Kidney tubule cell (primary cell): Measurements from ENCODE around the gene CAST.

Experiments used
- DNase-seq: peaks from one replicate; pipeline ENCODE4 v3.0.0-alpha.2; 2018; ENCODE audit warnings: low spot score

Gene CAST

DNA sequence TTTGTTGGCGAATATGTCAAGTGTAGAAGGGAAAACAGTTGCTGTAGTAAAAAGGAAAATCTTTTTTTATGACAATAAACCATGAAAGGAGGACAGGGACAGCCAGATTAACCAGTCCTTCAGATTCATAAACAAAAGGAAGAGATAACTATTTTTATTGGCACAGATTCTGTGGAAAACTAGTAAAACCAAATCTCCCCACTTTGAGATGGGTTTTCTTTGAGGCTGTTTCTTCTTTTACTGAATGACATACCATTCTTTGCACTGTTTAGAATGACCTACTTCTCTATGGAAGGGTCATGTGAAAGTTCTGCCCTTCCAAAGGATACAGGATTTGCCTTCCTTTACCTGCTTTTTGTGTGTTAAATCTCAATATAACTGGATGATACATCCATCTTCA, 13.7 kb downstream of the CAST start:
- no peak for DNase-seq

DNA sequence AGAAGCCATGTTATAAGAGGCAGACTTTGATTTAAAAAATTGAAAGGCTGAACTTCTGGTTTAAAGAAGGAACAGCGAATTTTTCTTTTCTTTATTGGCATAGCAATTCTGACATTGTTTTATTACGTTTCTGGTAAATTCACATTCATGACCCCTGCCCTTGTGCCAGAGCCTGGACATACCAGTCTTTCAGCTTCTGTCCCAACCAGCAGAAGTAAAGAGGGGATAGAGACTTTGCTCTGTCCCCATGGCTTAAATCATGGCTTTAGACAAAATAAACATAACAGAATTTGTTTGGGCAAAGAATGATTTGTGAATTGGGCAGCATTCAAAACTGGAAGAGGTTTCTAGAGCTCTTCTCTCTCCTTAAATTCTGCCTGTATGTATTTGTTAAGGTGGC, 15.3 kb downstream of the CAST start:
- no peak for DNase-seq

DNA sequence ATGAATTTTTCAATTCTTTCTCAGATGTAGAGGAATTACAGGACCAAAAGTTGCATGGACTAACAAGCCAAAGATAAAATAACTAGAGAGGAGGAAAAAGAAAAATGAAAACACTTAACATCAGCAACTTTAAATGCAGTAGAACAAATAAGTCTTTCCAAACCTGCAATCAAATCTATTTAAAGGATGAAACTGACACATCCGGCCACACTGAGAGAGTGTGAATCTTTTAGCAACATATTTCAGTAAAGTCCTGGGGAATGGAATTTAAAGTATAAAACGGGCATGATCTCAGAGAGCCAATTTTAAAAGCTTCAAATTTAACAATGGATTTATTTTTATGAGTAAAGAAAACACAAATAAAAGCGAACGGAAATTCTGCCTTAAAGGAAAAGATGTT, 17.1 kb downstream of the CAST start:
- no peak for DNase-seq

DNA sequence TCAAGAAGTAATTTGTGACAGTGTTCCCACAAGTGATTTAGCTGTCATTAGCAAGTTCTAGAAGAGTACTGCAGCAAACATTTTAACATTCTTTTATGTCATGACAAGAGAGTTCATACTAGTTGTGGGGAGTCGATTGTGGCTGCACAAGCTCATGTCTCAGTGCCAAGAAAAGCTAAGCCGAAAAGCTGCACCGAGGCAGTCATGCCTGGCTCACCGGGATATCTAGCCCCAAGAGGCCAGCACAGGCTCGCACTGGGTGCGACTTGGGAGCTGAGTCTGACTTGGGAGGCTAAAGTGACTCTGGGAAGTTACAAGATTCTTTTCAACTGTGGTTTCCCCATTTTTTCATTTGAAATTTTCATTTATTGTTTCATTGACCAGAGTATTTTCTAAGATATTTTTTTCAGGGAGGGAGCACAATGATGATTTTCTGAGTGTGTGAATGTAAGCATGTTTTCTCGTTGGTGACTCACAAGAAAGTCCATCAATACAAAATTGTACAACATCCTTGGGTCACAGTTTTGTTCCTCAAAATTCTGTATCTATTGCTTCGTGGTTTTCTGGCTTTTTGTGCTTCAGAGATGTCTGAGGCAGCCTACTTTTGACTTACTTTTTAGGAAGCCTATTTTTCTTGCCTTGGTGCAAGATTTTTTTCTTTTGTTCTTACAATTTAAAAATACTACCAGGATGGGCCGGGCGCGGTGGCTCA, 18.7 kb downstream of the CAST start:
- DNase-seq, result peak; percentile 36

DNA sequence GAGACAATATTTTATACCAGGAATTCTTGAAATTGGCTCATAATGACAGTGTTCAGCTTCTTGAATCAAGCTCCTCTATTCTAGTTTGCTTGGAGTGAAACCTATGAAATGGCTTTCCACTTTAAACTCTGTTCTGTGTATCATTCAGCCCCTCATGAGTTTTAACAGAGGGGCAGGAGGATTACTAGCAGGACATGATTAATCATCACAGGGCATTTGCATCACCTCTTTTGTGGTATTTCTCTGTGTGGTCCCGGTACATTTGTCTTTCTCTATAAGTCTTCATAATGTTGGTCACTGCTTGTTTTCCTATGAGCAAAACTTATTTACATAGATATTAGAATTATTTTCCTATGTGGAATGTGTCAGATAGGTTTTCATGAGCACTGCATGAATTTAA, 21.2 kb downstream of the CAST start:
- peak; percentile 29 for DNase-seq

DNA sequence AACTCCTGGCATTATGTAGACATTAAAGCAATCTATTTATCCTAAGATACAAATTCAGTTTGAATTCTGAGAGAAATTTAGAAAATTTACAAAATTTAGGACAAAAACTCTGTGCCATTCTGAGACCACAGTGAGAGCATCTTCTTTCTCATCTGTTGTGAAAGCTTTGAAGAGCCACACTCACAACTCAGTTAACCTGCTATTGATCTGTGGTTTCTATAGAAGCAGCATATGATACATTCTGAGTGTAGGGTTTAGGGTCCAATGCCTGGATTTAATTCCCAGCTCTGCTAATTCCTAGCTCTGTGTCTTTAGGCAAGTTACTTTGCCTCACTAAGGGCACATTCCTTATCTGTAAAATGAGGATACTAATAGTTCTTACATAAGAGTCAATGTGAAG, 21.6 kb downstream of the CAST start:
- no peak for DNase-seq

DNA sequence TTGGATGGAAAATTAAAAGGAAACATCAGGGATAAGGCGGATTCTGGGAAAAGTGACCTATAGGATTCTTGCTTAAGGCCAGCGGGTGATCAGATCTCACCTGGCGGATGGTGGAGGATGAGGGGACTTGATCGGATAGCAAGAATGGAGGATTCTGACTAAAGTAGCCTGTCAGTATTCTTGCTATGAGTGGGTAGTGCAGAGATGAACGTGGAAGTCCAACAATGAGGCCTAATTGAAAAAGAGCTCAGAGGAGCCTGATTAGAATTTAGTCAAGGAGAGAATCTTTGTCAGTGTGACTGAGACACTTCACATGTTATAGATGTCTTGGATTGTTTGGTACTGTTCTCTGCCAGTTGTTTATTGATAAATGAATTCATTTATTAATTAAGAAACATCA, 24.9 kb downstream of the CAST start:
- DNase-seq, result no peak

DNA sequence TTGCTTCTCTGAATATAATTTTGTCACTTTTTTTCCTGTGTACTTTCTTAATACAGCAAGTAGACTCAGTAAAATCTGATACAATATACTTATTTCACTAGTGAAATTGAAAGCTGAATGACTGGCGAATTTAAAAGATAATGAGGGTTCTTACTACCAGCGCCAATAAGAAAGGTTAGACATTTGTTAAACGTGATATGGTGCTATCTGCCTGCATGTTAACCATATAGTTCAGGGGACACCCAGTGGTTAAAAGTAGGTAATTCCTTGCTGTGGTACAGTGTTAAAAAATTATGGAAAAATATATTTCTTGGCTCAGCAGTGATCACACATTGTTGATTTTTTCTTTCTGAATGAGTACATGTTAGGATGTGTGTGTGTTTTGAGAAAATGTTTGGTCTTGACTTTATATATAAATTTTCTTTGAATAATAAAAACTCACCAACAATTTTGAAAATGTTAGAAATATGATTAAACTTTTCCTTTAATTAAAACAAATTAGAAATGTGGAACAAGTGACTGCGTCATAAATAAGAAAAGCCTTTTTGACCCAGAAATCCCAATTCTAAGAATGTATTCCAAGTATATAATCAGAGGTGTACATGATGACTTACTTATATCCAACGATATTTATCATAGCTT, 25.8 kb downstream of the CAST start:
- DNase-seq, result peak; percentile 56

DNA sequence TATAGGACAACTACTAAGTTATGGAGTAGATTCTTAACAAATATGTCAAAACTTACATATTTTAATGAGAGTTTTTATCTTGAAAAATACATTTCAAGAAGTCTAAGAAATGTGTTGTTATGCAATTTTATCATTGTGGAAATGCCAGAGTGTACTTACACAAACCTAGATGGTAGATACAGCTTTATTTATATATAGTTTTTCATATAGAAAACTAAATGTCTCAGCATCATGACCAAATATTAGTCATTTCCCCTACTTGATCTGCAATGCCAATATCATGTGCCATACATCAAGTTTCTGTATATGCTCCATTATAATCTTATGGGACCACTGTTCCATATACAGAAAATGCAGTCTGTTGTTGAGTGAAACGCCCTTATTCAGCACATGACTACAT, 28.7 kb downstream of the CAST start:
- no peak for DNase-seq

DNA sequence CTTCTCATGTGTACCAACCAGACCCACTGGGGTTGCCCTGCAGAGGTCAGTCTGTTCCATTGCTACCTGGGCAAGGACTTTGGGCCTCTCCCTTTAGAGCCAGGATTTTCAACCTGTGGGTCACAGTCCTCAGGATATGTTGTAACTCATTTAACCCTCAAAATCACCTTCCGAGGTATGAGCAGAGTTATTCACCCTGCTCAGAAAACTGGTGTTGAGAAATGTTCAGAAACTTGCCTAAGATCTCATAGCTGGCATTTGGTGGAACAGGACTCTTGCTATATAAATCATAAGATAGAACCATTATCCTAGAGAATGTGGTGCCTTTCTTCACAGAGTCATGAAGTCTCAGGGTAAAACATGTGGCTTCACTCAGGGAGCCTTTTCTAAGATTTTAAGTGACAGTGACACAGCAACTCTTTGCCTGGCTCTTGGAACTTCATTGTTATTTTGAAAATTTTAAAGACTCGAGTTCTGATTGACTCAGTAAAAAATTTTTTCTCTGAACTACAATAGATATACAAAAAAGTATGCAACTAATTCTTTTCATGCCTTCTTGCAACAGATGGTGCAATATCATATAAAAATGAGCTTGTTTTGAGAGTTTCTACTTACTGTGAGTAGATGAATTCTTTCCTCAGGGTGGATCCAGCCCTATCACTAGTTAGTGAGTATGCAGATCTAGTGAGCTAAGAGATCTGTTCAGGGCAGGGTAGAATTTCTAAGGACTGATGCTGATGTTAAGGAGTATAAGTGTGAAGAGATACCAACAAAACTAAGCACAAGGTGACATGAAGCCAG, 29.5 kb downstream of the CAST start:
- DNase-seq, result no peak

DNA sequence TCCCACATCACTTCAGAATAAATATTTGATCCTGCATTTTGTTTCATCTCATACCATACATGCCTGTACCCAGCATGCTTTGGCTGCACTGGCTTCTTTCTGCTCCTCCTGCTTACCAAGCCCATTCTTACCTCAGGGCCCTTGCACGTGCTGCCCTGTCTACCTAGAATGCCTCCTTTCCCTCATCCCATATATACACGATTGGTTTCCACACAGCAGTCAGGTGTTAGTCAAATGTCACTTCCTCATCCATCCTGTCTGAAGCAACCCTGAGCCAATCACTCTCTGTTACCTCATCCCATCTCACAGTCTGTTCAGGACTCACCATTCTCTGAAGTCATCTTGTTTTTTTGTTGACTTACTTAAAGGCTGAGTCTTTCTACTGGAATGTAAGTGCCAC, 30.3 kb downstream of the CAST start:
- peak; percentile 78 for DNase-seq

DNA sequence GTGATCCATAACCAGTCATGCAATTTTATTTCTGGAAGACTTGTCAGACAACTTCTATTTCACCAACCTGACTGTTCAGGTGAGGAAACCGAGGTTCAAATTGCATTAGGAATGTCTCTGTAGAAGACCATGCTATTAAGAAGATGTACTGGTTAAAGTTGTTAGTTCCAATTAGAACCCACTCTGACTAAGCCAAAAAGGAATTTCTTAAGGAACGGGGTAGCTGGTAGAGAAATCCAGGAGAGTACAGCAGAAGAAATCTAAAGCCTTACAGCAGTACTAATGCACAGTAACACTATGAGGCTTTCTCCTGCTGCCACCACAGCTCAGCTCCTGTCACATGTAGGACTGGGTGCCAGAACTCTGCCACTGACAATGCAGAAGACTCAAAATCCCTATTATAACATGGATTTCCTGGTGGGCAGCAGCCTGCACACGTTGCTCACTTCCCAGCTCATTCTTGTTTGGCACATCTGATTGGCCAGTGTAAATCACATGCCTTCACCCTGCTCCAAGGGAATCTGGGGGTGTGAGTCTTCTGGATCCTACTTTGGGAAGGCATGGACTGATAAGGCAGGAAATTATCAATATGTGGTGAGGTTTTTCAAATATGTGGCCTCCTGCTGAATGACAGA, 37.1 kb downstream of the CAST start:
- DNase-seq, result peak; percentile 20

DNA sequence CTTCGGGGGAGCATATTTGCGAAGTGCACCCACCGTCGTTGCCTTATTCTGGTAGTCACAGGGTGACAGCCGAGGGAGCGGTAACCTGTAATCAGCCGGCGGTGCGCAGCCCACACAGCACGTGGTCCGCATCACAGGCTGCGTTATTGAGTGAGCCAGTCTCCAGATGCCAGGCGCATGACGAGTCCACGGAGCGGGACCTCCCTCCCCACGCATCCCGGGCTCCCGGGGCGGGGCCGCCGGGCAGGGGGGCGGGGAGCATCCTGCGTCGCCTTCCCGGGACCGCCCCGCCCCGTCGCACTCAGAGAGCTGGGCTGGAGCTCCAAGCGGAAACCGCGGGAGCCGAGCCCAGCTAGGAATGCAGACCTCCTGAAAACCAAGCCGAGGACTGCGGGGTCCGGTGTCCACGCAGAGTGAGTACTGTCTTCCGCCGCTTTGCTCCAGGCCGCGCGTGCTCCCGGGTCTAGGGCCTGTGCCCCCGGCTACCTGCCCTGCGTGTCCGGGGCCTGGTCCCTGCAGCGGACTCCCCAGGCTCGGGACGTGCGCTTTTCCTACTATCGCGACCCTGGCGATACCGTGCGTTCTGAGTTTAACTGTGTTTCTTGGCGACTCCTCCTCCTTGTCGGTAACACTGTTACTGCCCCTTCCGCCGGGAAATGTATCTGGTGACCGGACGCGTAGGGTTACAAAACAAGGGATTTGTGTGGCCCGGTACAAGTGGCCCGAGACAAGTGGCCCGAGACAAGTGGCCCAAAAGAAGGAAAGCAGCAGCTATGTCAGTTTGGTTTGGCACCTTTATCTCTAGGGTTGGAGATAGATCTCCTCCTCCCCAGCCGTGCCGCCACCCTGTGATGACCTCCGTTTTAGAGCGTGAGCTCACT, 40.6 kb downstream of the CAST start:
- peak; percentile 97 for DNase-seq

DNA sequence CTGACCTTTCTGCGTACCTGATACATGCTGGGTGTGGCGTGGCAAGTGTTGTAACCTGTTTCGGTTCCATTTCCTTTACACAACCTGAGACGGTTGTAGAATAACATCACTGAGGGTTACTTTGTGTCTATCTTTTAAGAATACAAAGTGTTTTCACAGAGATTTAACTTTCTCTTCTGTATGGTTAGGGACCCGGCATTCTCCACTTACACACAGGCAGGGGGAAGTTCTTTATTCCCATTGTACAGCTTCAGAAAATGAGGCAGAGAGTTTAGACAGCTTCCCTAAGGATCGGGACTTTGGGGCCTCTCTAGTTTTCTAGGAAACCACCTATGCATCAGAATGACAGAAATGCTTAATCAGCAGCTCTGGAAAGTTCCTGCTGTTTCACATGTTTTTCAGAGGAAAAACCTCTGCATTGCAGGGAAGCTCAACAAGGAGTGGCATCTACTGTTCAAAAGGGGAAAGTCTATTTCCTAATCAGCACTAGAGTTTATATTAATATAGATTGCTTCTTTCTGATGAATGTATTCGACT, 41.3 kb downstream of the CAST start:
- DNase-seq, result peak; percentile 67

DNA sequence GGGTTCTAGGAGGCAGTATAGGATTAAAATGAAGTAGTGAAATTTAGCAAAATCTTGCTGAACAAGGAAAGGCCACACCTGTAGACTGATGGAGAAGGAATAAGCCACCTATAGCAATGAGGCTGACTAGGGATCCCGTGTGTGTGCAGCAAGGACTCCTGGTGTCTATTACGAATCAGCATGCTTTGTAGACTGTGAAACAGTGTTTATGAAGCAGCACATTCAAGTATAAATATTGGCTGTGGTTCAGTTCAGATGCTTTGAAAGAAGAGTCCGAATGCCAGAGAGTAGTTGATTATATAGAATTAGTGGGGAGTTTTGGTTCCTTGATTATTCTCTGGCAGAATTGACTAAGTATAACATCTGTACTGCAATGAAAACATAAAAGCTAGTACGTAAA, 41.8 kb downstream of the CAST start:
- DNase-seq, result peak; percentile 22

DNA sequence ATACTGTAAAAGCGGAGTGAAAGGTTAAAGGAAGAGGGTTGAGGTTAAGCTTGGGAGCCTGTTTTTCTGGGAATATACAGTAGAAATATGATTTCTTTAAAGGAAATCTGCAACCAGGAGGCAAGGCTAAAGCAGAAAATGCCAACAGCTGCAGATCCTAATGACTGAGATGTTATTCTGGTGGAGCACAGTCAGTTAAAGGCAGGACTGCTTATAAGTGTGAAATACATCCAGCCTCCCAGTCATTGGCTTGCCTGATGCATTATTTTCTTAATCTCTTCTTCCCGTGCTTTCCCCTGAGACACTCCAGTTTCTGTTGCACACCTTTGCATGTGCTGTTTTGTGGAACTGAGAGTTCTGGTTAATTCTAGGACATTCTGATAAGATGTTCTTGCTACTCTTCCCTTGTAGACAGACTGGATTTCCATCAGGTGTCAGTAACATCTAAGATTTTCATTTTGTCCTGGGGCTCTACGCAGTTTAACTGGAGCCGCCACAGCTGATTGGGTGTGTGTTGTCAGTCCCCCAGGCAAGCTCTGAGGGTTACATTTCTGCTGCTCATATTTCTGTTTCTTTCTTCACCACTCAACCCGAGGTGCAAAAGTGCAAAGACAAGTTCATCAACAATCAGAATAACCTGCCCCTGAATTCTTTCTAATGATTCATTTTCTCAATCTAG, 44.4 kb downstream of the CAST start:
- no peak for DNase-seq

DNA sequence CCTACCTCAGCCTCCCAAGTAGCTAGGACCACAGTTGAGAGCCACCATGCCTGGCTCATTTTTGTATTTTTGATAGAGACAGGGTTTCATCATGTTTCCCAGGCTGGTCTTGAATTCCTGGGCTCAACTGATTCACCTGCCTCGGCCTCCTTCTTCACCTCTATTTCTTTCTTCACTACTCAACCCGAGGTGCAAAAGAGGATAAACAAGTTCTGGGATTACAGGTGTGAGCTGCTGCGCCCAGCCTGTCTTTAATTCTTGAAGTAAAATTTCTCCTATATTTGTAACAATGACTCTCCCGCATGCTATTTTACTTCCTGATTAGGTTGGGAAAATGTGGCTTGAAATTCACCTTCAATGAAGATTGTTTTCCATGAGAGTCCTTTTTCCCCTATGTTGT, 46.4 kb downstream of the CAST start:
- no peak for DNase-seq

DNA sequence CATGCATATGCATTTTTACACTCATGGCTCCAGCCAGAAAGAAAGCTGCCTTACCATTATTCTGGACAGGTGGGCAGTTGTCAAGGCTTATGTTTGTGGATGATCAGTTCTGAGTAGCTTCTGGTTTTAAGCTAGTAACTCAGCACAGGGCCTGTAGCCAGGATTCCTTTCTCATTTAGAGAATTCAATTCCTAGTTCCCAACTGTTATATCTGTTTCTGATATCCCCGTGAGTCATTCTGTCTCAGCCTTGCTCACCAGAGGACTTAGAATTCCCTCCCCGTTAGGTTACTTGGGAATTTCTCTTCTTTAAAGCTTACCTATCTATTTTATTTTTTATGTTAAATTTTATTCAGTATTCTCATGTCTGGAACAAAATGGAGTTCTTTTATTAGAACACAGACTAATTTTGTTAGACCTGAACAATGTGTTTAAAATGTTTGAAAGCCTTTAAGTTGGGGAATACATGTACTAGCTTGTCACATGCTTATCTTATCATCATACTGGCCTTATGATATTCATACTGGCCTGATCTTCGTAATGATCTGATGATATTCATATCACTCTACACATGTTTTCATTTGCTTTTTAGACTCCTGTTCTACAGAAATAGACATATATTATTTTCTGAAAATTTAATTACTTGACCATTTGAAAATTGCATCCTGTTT, 47.1 kb downstream of the CAST start:
- peak; percentile 78 for DNase-seq

DNA sequence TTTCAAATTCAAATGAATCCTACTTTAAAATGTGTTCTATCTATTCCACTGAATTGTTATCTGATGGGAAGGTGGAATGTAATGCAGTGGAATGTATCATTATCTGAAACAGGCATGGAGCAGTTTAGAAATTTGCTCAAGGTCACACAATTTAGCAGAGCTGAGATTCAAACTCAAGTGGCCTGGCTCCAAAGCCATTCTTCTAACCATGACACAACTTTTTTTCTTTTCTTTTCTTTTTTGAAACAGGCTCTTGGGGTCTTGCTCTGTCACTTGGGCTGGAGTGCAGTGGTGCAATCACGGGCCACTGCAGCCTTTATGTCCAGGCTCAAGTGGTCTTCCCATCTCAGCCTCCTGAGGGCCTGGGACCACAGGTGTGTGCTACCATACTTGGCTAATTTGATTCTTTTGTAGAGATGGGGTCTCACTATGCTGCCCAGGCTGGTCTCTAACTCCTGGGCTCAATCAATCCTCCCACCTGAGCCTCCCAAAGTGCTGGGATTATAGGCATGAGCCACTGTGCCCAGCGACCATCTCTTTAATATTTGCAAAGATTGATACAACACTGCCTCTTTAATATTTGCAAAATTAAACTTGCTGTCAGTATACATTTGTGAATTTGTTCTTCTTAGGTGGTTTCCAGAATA, 50.0 kb downstream of the CAST start:
- DNase-seq, result no peak

DNA sequence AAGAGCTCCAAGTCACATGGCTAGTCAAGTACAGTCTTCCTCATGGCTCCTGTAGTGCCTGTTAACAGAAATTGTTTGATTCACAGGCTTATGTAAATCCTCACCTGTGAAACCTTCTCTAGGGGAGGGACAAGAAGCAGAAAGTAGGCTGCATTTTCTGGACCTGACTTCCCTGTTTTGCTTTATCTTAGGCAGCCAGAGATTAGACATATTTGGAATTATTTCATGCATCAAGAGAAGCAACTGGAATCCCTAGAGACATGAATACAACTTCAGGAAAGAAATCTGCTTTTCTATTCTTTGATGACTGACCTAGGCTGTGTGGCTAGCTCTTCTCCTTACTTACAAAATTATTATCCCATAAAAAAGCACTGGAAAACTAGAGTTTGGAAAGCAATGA, 52.3 kb downstream of the CAST start:
- peak; percentile 31 for DNase-seq
